Progenitor cell of endocrine pancreas (in vitro differentiated cells): ENCODE results near the gene RGR. TPM values are rescaled to one million over a fixed set of nuclear protein-coding genes. Genes with fewer than 3 reads are reported as not detected.

ENCODE experiments used
- DNase-seq: peaks from one replicate; pipeline ENCODE4 v3.0.0; 2021; ENCODE audit warnings: low spot score; ENCODE audit not compliant: unreplicated experiment
- H3K27ac Mint-ChIP-seq: 2 replicates; pipeline ENCODE4 v1.8.0; 2021; ENCODE audit warnings: mild to moderate bottlenecking, moderate library complexity, mixed read lengths
- H3K27me3 Mint-ChIP-seq: 2 replicates; pipeline ENCODE4 v1.8.0; 2021; ENCODE audit warnings: mixed read lengths
- H3K36me3 Mint-ChIP-seq: 2 replicates; pipeline ENCODE4 v1.8.0; 2022; ENCODE audit warnings: mixed read lengths; ENCODE audit not compliant: insufficient read depth
- H3K4me1 Mint-ChIP-seq: 2 replicates; pipeline ENCODE4 v1.8.0; 2021; ENCODE audit warnings: low read depth, mixed read lengths
- H3K4me3 Mint-ChIP-seq: 2 replicates; pipeline ENCODE4 v1.8.0; 2021; ENCODE audit warnings: low read depth, mild to moderate bottlenecking, moderate library complexity, mixed read lengths
- H3K9me3 Mint-ChIP-seq: 2 replicates; pipeline ENCODE4 v1.8.0; 2021; ENCODE audit warnings: low read depth, mixed read lengths
- CTCF ChIP-seq: fragments of 200-600 bp; sonication (generic); IDR thresholded peaks from one replicate; pipeline ENCODE4 v1.5.0; 2021; ENCODE audit warnings: antibody characterized with exemption, mild to moderate bottlenecking; ENCODE audit not compliant: unreplicated experiment
- total RNA-seq: library from RNA; stranded (reverse); gene quantifications from 2 replicates; pipeline ENCODE4 v1.2.1, GENCODE V29; 2021

The RGR gene
- total RNA-seq, 1 donor from 2014 or later: not detected

- H3K4me1 Mint-ChIP-seq: no peaks in the 10 kb centered on the region
- no peak overlapping the region for H3K27ac Mint-ChIP-seq
- H3K9me3 Mint-ChIP-seq: no peaks in the 10 kb centered on the region
- TF ChIP-seq CTCF: no peak
- peaks cover 37% of the 10 kb centered on the region for H3K27me3 Mint-ChIP-seq
- H3K36me3 Mint-ChIP-seq: no peaks in the 10 kb centered on the region
- H3K4me3 Mint-ChIP-seq: no peak overlapping the region
- no peak for DNase-seq
Measured at GRCh38 chr10:84204610-84205009, 40.2 kb upstream of the RGR start.

- peak overlapping the region; percentile 22 for H3K27ac Mint-ChIP-seq
- no peaks in the 10 kb centered on the region for H3K4me1 Mint-ChIP-seq
- H3K36me3 Mint-ChIP-seq: no peaks in the 10 kb centered on the region
- TF ChIP-seq CTCF: peak; percentile 82
- DNase-seq: peak; percentile 41
- no peak overlapping the region for H3K4me3 Mint-ChIP-seq
- H3K9me3 Mint-ChIP-seq: no peaks in the 10 kb centered on the region
- H3K27me3 Mint-ChIP-seq: peaks cover 33% of the 10 kb centered on the region
Measured at GRCh38 chr10:84205049-84205852, 39.6 kb upstream of the RGR start.

- Mint-ChIP-seq H3K9me3 (no peaks in the 10 kb centered on the region), H3K27ac (no peak overlapping the region), H3K27me3 (peaks cover 30% of the 10 kb centered on the region), H3K4me1 (no peaks in the 10 kb centered on the region), H3K4me3 (no peak overlapping the region), H3K36me3 (no peaks in the 10 kb centered on the region)
- TF ChIP-seq CTCF: no peak
- DNase-seq: no peak
Measured at GRCh38 chr10:84205853-84206525, 38.9 kb upstream of the RGR start.

- Mint-ChIP-seq H3K36me3 (no peaks in the 10 kb centered on the region), H3K4me3 (no peak overlapping the region), H3K27ac (no peak overlapping the region), H3K27me3 (peaks cover 36% of the 10 kb centered on the region), H3K4me1 (no peaks in the 10 kb centered on the region), H3K9me3 (no peaks in the 10 kb centered on the region)
- no peak for TF ChIP-seq CTCF
- no peak for DNase-seq
Measured at GRCh38 chr10:84208023-84208422, 36.8 kb upstream of the RGR start.

- H3K27ac Mint-ChIP-seq: no peak overlapping the region
- no peaks in the 10 kb centered on the region for H3K9me3 Mint-ChIP-seq
- no peak overlapping the region for H3K4me3 Mint-ChIP-seq
- no peak for DNase-seq
- no peaks in the 10 kb centered on the region for H3K36me3 Mint-ChIP-seq
- H3K4me1 Mint-ChIP-seq: no peaks in the 10 kb centered on the region
- H3K27me3 Mint-ChIP-seq: peaks cover 26% of the 10 kb centered on the region
- TF ChIP-seq CTCF: no peak
Measured at GRCh38 chr10:84211566-84211965, 33.3 kb upstream of the RGR start.
